Umbilical cord (tissue), 2 donors: ENCODE measurements around the gene ZNF865. TPM values are rescaled to one million over a fixed set of nuclear protein-coding genes. Genes with fewer than 3 reads are reported as not detected.
A peak's percentile ranks its signal among the peaks of the same experiment; 100 is the strongest.
"Not testable (repeated sequence)": the region's sequence is repeated elsewhere in the genome, so short reads cannot be mapped to it uniquely, and the experiment has no call there.

Experiments
- DNase-seq: peaks from one replicate; pipeline ENCODE4 v3.0.0-alpha.2; 2015; ENCODE audit warnings: low spot score
- total RNA-seq: library from RNA; depleted of rRNA; stranded (reverse); fragments of >200 nt; gene quantifications from one replicate; pipeline ENCODE4 v1.2.3, GENCODE V29; 2014; ENCODE audit warnings: low replicate concordance; ENCODE audit not compliant: insufficient read depth

ZNF865 gene
- total RNA-seq: 0.72 TPM

DNA sequence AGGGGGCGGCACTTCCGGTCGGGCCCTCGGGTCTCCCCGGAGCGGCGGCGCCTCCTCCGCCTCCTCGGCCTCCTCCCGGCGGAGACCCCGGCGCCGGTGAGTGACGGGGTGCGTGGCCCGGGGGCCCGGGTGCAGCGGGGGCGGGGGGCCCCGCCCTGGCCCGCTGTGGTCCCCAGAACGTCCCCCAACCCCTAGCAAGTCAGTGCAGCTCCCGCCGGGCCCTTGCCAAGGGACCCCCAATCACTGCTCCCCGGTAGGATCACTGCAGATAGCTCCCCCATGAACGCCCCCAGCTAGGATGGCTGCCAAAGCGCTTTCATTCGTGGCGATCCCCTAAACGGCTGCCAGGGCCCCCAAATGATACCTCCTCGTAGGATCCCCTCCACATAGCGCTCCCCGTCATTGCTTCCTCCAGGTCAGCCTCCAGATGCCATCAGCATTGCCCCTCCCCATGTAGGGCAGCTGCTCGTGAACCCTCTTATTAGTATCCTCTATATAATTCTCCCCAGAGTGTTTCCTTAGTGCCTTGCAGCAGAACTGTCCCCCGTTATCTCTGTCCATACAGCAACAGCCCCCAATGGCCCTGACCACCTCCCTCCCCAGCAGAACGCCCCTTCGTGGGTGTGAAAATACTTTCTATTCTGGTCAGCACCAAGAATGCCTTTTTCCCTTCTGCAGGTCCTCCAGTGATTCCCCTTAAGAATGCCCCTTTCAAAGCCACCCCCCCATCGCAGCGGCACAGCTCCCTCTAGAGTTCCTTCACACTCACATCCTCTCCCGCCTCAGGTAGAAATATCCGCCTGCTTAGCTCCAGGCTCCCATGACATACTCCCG is at the start of gene ZNF865:
ZNF865 (plus strand) TSS at position 11 of the 834 bp plus-strand sequence. CDS start 7,972 bp downstream, outside the sequence.
- DNase-seq: peak; percentile 88

DNA sequence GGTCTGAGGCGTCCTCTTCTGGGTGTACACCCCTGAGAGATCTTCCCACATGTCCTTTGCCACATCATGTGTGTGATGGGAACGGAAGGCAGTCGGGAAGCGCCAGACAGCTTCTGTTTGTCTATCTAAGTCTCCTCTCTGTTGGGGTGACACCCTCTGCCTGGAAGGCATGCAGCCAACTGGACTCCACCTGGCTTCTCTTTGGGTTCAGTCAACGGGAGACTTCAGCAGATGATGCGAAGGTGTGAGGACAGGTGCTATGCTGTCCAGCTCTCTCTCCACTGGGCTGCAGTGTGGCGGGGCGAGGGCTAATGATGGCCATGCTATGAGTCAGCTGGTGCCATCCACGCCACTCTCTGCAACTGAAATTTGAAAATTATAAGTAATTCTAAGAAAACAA is 45.8 kb upstream of the ZNF865 start:
- DNase-seq: no peak

- DNase-seq: peak; percentile 78
Measured at GRCh38 chr19:55563261-55563690, 42.2 kb upstream of the ZNF865 start.

DNA sequence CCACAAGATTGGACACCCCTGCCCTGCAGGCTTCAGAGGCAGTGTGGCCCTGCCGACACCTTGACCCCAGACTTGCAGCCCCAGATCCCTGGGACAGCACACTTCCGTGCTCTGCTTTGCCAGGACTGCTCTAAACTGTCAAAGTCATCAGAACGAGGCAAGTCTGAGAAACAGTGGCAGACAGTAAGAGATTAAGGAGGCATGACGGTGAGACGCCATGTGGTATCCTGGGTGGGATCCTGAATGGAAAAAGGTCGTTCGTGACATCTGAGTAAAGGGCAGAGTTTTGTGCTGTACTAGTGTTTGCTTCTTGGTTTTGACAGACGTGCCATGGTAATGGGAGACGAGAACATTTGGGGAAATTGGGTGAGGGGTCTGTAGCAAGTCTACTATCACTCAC is 38.6 kb upstream of the ZNF865 start:
- DNase-seq: no peak

- DNase-seq: no peak
Measured at GRCh38 chr19:55567708-55568328, 37.6 kb upstream of the ZNF865 start.

- DNase-seq: not testable (repeated sequence)
Measured at GRCh38 chr19:55569477-55569876, 36.0 kb upstream of the ZNF865 start.

- not testable (repeated sequence) for DNase-seq
Measured at GRCh38 chr19:55573929-55574328, 31.5 kb upstream of the ZNF865 start.

DNA sequence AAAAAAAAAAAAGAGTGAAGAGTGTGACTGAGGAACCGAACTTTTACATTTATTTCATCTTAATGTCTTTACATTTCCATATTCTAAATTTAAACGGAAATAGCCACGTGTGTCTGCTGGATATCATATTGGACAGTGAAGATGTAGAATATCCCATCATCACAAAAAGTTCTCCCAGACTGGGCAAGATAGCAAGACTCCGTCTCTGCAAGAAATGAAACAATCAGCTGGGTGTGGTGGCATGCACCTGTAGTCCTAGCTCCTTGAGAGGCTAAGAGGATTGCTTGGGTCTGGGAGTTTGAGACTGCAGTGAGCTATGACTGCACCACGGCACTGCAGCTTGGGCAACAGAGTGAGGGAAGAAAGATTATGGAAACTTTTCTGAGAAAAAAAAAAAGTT is 28.7 kb upstream of the ZNF865 start:
- no peak for DNase-seq

DNA sequence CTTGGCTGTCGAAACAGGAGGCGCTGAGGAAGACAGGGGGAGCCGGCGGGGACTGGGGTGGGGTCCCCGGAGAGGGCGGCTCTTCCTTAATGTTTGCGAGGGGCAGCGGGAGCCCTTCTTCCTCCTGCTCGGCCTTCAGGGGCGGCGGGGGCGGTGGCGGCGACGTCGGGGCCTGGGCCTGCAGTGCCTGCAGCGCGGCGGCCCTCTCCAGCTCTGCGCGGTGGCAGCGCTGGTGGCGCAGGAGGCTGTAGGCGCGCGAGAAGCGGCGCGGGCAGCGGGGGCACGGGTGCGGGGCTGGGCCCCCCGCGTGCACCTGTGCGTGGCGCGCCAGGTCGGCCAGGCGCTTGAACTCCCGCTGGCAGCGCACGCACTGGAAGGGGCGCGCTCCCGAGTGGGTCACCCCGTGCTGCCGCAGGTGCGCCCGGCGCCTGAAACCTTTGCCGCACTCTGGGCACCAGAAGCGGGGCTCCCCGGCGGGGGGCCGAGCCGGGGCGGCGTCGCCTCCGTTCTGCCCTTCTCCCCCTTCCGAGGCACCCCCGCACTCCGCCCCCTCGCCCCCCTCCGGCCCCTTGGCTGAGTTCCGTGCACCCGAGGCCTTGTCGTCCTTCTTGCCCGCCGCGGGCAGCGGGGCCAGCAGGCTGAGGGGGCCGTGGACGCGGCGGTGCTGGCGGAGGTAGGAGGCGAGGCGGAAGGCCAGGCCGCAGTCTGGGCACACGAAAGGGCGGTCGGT is 27.3 kb upstream of the ZNF865 start:
- no peak for DNase-seq

- no peak for DNase-seq
Measured at GRCh38 chr19:55578761-55579747, 26.4 kb upstream of the ZNF865 start.

GRCh38 chr19:55579766-55580621 is 25.5 kb upstream of the ZNF865 start:
- peak; percentile 74 for DNase-seq

GRCh38 chr19:55580628-55581144 is 24.8 kb upstream of the ZNF865 start, which contains the start of gene ZNF579:
Gene ZNF579 (minus strand): TSS chr19:55580848. CDS start chr19:55579639, 1,209 bp downstream.
- DNase-seq: peak; percentile 90

DNA sequence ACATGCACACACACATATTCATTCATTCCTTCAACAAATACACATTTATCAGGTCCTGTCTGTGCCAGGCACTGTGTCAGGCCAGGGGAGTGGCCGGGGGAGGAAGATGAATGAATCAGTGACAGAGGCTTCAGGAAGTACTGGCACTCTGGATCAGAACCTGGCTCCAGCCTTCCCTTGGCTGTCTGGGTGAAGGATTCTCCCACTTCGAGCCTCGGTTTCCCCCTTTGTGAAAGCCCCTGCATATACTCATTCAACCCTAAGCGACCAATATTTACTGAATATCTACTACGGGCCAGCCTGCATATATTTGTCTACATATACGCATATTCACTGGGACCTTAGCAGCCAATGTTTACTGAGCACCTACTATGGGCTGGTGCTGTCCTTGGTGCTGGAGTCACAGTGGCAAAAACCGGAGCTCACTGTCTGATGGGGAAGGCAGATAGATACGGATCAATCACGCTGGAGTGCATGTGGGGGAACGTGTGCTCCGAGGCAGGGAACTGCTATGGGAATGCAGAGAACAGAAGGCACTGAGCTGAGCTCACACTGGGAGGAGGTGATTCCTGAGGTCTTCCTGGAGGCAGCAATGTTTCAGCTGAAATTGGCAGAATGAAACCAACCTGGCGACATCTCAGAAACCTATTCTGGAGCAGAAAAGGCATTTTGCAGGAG is 24.2 kb upstream of the ZNF865 start:
- DNase-seq: no peak

DNA sequence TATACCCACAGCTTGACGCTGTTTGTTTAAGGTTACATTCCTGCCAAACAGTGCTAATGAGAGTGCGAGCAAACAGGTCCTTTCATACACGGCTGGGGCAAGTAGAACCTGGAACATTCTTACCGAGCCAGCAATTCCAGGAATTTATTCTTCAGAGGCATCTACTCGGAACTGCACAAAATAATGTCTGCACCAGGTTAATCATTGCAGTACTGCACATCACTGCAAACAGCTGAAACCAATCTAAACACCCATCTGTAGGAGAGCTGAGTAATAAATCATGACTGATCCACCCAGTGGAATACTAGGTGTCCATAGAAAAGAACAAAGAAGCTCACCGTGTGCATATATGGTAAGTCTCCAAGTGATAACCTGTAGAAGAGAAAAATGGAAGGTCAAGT is 23.6 kb upstream of the ZNF865 start:
- DNase-seq: no peak

GRCh38 chr19:55582284-55582683 is 23.2 kb upstream of the ZNF865 start:
- not testable (repeated sequence) for DNase-seq

DNA sequence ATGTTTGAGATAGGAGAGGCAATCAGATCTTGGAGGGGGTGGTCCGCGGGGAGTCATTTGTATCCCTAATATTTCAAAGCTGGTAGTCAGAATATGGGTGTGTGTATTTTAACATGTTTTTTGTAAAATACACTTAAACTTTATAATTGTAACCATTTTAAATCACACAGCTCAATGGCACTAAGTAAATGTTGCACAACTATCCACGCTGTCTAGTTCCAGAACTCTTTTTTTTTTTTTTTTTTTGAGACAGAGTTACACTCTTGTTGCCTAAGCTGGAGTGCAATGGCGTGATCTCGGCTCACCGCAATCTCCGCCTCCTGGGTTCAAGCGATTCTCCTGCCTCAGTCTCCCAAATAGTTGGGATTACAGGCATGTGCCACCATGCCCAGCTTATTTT is 21.6 kb upstream of the ZNF865 start:
- DNase-seq: not testable (repeated sequence)

DNA sequence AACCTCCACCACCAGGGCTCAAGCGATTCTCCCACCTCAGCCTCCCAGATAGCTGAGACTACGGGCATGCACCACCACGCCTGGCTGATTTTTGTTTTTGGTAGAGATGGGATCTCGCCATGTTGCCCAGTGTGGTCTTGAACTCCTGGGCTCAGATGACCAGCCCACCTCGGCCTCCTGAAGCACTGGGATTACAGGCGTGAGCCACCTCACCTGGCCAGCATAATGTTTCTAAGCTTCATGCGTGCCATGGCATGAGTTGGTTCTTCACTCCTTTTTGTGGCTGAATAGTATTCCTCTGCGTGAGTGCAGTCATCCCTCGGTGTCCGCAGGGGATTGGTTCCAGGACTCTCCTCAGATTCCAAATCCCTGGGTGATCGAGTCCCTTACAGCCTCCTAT is 20.6 kb upstream of the ZNF865 start:
- no peak for DNase-seq

GRCh38 chr19:55585658-55586339 is 19.6 kb upstream of the ZNF865 start:
- peak; percentile 87 for DNase-seq
